ENCODE results near the gene PGR. TPM values are rescaled to one million over a fixed set of nuclear protein-coding genes. Genes with fewer than 3 reads are reported as not detected.

Gene PGR
- total RNA-seq, 3 donors from 2014 or later (not counting 1 experiment from before 2014, with no cell fraction given), result not detected

DNA sequence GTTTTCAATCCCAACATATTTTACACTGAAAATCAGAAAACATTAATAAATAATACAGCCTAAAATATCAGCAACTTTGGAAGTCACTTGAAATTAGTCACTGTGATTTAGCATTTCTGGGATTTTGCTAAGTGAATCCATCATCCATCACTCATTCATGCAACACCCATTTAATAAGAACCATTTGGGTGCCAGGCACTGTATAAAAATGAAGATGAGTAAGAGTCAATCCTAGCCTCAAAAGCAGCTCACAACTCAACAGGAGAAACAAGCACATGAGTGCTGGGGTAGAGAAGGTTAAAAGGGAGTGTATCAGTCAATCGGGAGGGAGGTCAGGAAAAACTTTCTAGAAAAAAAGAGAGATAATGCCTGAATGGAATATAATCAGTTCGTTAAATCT lies 77.9 kb downstream of the PGR start:
- Mint-ChIP-seq H3K4me1 (no peaks in the 10 kb centered on the region), H3K27ac (no peak overlapping the region), H3K4me3 (no peak overlapping the region), H3K27me3 (ENCODE audit: low read depth in 2 of 2) (no peaks in the 10 kb centered on the region), H3K36me3 (no peaks in the 10 kb centered on the region), H3K9me3 (peaks cover 8 to 10% of the 10 kb centered on the region in 2 donors)
- TF ChIP-seq, protein P1, sequence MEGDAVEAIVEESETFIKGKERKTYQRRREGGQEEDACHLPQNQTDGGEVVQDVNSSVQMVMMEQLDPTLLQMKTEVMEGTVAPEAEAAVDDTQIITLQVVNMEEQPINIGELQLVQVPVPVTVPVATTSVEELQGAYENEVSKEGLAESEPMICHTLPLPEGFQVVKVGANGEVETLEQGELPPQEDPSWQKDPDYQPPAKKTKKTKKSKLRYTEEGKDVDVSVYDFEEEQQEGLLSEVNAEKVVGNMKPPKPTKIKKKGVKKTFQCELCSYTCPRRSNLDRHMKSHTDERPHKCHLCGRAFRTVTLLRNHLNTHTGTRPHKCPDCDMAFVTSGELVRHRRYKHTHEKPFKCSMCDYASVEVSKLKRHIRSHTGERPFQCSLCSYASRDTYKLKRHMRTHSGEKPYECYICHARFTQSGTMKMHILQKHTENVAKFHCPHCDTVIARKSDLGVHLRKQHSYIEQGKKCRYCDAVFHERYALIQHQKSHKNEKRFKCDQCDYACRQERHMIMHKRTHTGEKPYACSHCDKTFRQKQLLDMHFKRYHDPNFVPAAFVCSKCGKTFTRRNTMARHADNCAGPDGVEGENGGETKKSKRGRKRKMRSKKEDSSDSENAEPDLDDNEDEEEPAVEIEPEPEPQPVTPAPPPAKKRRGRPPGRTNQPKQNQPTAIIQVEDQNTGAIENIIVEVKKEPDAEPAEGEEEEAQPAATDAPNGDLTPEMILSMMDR (IDR thresholded peaks at IDR 0.05), result no peak
- Histone ChIP-seq H3K27me3 (ENCODE audit: control insufficient read depth, insufficient read depth, low read length) (no peaks in the 10 kb centered on the region), H3K36me3 (ENCODE audit: control insufficient read depth, insufficient read depth, low read length) (no peaks in the 10 kb centered on the region), H3K4me1 (ENCODE audit: control insufficient read depth, insufficient read depth, low read length) (no peaks in the 10 kb centered on the region), H3K27ac (ENCODE audit: low read length) (no peak overlapping the region), H3K9me3 (ENCODE audit: control insufficient read depth, insufficient read depth, low read length) (no peaks in the 10 kb centered on the region), H3K4me3 (ENCODE audit: low read length) (no peak overlapping the region)
- WGBS (ENCODE audit: insufficient coverage), result 90% methylated on average over 1 of the region's 2 CpGs
- ATAC-seq (no peak), DNase-seq (no peak)
- intact Hi-C loops (cut with micrococcal nuclease), result no loop called here

DNA sequence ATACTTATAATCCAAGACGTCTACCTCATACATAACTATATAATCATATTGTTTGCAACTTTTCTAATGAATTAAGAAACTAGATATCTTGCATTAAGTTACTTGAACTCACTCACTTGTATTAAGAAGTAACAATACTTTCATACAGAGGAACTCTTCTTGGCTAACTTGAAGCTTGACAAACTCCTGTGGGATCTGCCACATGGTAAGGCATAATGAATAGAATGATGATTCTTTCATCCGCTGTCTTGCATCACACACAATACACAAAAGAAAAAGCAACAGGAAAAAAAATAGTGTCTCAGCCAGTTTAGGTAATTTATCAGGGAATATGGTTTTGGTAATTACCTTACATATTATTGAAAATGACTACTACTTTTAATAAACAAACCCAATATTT lies 79.8 kb downstream of the PGR start:
- DNase-seq (no peak), ATAC-seq (no peak)
- Mint-ChIP-seq H3K9me3 (peaks cover 14% of the 10 kb centered on the region in 2 donors), H3K4me3 (no peak overlapping the region), H3K27ac (no peak overlapping the region), H3K36me3 (no peaks in the 10 kb centered on the region), H3K27me3 (ENCODE audit: low read depth in 2 of 2) (no peaks in the 10 kb centered on the region), H3K4me1 (no peaks in the 10 kb centered on the region)
- TF ChIP-seq, protein P1 (IDR thresholded peaks at IDR 0.05), result no peak
- no peaks in the 10 kb centered on the region for H3K27me3 ChIP-seq (ENCODE audit: control insufficient read depth, insufficient read depth, low read length)
- no peaks in the 10 kb centered on the region for H3K9me3 ChIP-seq (ENCODE audit: control insufficient read depth, insufficient read depth, low read length)
- H3K4me1 ChIP-seq (ENCODE audit: control insufficient read depth, insufficient read depth, low read length), result no peaks in the 10 kb centered on the region
- WGBS (ENCODE audit: insufficient coverage), result no CpG with 5 or more reads among the region's 2 CpGs
- intact Hi-C loops (cut with micrococcal nuclease), result no loop called here
- no peaks in the 10 kb centered on the region for H3K36me3 ChIP-seq (ENCODE audit: control insufficient read depth, insufficient read depth, low read length)
- no peak overlapping the region for H3K4me3 ChIP-seq (ENCODE audit: low read length)
- no peak overlapping the region for H3K27ac ChIP-seq (ENCODE audit: low read length)

DNA sequence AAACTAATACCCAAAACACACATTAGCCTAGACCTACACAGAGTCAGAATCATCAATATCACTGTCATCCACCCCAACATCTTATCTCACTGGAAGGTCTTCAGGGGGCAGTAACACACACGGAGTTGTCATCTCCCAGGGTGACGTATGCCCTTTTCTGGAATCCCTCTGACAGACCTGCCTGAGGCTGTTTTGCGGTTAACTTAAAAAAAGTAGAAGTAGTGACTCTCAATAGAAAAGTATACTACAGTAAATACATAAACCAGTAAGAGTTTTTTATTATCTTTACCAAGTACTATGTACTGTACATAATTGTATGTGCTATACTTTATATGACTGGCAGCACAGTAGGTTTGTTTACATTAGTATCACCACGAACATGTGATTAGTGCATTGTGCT lies 80.5 kb downstream of the PGR start:
- no peak overlapping the region for H3K27ac ChIP-seq (ENCODE audit: low read length)
- no peak for DNase-seq
- H3K4me1 Mint-ChIP-seq, result no peaks in the 10 kb centered on the region
- no peak overlapping the region for H3K4me3 Mint-ChIP-seq
- H3K27me3 ChIP-seq (ENCODE audit: control insufficient read depth, insufficient read depth, low read length), result no peaks in the 10 kb centered on the region
- no peak overlapping the region for H3K4me3 ChIP-seq (ENCODE audit: low read length)
- H3K36me3 ChIP-seq (ENCODE audit: control insufficient read depth, insufficient read depth, low read length), result no peaks in the 10 kb centered on the region
- no peaks in the 10 kb centered on the region for H3K4me1 ChIP-seq (ENCODE audit: control insufficient read depth, insufficient read depth, low read length)
- H3K9me3 ChIP-seq (ENCODE audit: control insufficient read depth, insufficient read depth, low read length), result no peaks in the 10 kb centered on the region
- intact Hi-C loops (cut with micrococcal nuclease), result no loop called here
- H3K27me3 Mint-ChIP-seq (ENCODE audit: low read depth in 2 of 2), result no peaks in the 10 kb centered on the region
- no peaks in the 10 kb centered on the region for H3K36me3 Mint-ChIP-seq
- peaks cover 14% of the 10 kb centered on the region in 2 donors for H3K9me3 Mint-ChIP-seq
- ATAC-seq, result no peak
- no peak overlapping the region for H3K27ac Mint-ChIP-seq
- TF ChIP-seq, protein P1 (IDR thresholded peaks at IDR 0.05), result no peak
- 38% methylated on average over 3 of the region's 4 CpGs for WGBS (ENCODE audit: insufficient coverage)

DNA sequence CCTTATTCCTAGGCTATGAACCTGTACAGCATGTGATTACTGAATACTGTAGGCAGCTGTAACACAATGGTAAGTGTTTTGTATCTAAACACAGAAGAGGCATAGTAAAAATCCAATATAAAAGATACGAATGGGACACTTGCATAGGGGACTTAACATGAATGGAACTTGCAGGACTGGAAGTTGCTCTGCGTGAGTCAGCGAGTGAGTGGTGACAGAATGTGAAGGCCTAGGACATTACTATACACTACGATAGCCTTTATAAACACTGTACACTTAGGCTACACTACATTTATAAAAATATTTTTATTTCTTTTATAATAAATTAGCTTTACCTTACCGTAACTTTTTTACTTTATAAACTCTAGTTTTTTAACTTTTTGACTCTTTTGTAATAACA lies 81.1 kb downstream of the PGR start:
- Histone ChIP-seq H3K27me3 (ENCODE audit: control insufficient read depth, insufficient read depth, low read length) (no peaks in the 10 kb centered on the region), H3K4me3 (ENCODE audit: low read length) (no peak overlapping the region), H3K36me3 (ENCODE audit: control insufficient read depth, insufficient read depth, low read length) (no peaks in the 10 kb centered on the region), H3K27ac (ENCODE audit: low read length) (no peak overlapping the region), H3K4me1 (ENCODE audit: control insufficient read depth, insufficient read depth, low read length) (no peaks in the 10 kb centered on the region), H3K9me3 (ENCODE audit: control insufficient read depth, insufficient read depth, low read length) (no peaks in the 10 kb centered on the region)
- ATAC-seq (no peak), DNase-seq (no peak)
- Mint-ChIP-seq H3K4me3 (no peak overlapping the region), H3K36me3 (no peaks in the 10 kb centered on the region), H3K9me3 (peaks cover 11% of the 10 kb centered on the region in 2 donors), H3K27me3 (ENCODE audit: low read depth in 2 of 2) (no peaks in the 10 kb centered on the region), H3K27ac (no peak overlapping the region), H3K4me1 (no peaks in the 10 kb centered on the region)
- intact Hi-C loops (cut with micrococcal nuclease), result no loop called here
- TF ChIP-seq, protein P1 (IDR thresholded peaks at IDR 0.05), result no peak
- WGBS (ENCODE audit: insufficient coverage), result 71% methylated on average over 1 of the region's 5 CpGs
